GDM1 (cell line): ENCODE results near the gene FBXL17.

Experiments used
- DNase-seq: peaks from one replicate; lab custom pipeline; 2025; lab: John Stamatoyannopoulos, UW

FBXL17 gene

GRCh38 chr5:108093186-108093585 lies 288.7 kb downstream of the FBXL17 start:
- no peak for DNase-seq

GRCh38 chr5:108090946-108091345 lies 291.0 kb downstream of the FBXL17 start:
- no peak for DNase-seq

GRCh38 chr5:108084105-108084504 lies 297.8 kb downstream of the FBXL17 start:
- no peak for DNase-seq

- DNase-seq, result no peak
Measured at GRCh38 chr5:108083232-108083631, 298.7 kb downstream of the FBXL17 start.

- DNase-seq, result no peak
Measured at GRCh38 chr5:108081707-108082106, 300.2 kb downstream of the FBXL17 start.

GRCh38 chr5:108079753-108080152 lies 302.1 kb downstream of the FBXL17 start:
- no peak for DNase-seq

GRCh38 chr5:108078882-108079281 lies 303.0 kb downstream of the FBXL17 start:
- no peak for DNase-seq

- DNase-seq, result no peak
Measured at GRCh38 chr5:108078345-108078744, 303.6 kb downstream of the FBXL17 start.

- no peak for DNase-seq
Measured at GRCh38 chr5:108074626-108075025, 307.3 kb downstream of the FBXL17 start.

- DNase-seq, result no peak
Measured at GRCh38 chr5:108064302-108064701, 317.6 kb downstream of the FBXL17 start.

GRCh38 chr5:108061941-108062340 lies 320.0 kb downstream of the FBXL17 start:
- DNase-seq, result no peak

GRCh38 chr5:108060340-108060739 lies 321.6 kb downstream of the FBXL17 start:
- DNase-seq, result no peak

GRCh38 chr5:108059334-108059733 lies 322.6 kb downstream of the FBXL17 start:
- no peak for DNase-seq

- DNase-seq, result no peak
Measured at GRCh38 chr5:108054349-108054748, 327.5 kb downstream of the FBXL17 start.

- DNase-seq, result no peak
Measured at GRCh38 chr5:108046955-108047670, 334.8 kb downstream of the FBXL17 start.

GRCh38 chr5:108036482-108036881 lies 345.4 kb downstream of the FBXL17 start:
- no peak for DNase-seq

- DNase-seq, result no peak
Measured at GRCh38 chr5:108028883-108029282, 353.0 kb downstream of the FBXL17 start.

GRCh38 chr5:108028412-108028811 lies 353.5 kb downstream of the FBXL17 start:
- DNase-seq, result no peak

GRCh38 chr5:108025957-108026356 lies 355.9 kb downstream of the FBXL17 start:
- no peak for DNase-seq

GRCh38 chr5:108024986-108025385 lies 356.9 kb downstream of the FBXL17 start:
- no peak for DNase-seq

- DNase-seq, result no peak
Measured at GRCh38 chr5:108016101-108016500, 365.8 kb downstream of the FBXL17 start.

GRCh38 chr5:108006791-108007190 lies 375.1 kb downstream of the FBXL17 start:
- no peak for DNase-seq

- peak; percentile 65 for DNase-seq
Measured at GRCh38 chr5:108003178-108003577, 378.7 kb downstream of the FBXL17 start.

- no peak for DNase-seq
Measured at GRCh38 chr5:108001222-108001621, 380.7 kb downstream of the FBXL17 start.
